Dendritic cell treated with granulocyte-macrophage colony-stimulating factor and Interleukin-4, amounts not matched to agents 40 ng/mL and 50 ng/mL, for 4 days (primary cell): Measurements from ENCODE around the gene PARN.
"Not testable (repeated sequence)": the region's sequence is repeated elsewhere in the genome, so short reads cannot be mapped to it uniquely, and the experiment has no call there.

ENCODE experiments used
- H3K27ac Mint-ChIP-seq: one replicate; pipeline ENCODE4 v1.8.0; 2022; ENCODE audit warnings: mild to moderate bottlenecking, mixed read lengths
- H3K27me3 Mint-ChIP-seq: one replicate; pipeline ENCODE4 v1.8.0; 2022; ENCODE audit warnings: mild to moderate bottlenecking, mixed read lengths
- H3K36me3 Mint-ChIP-seq: one replicate; pipeline ENCODE4 v1.8.0; 2022; ENCODE audit warnings: low read depth, mixed read lengths
- H3K4me1 Mint-ChIP-seq: one replicate; pipeline ENCODE4 v1.8.0; 2022; ENCODE audit warnings: low read depth, mixed read lengths
- H3K4me3 Mint-ChIP-seq: one replicate; pipeline ENCODE4 v1.8.0; 2022; ENCODE audit warnings: mild to moderate bottlenecking, moderate library complexity, mixed read lengths
- H3K9me3 Mint-ChIP-seq: one replicate; pipeline ENCODE4 v1.8.0; 2022; ENCODE audit warnings: mixed read lengths
- intact Hi-C: fragments of 100-400 bp; cut with micrococcal nuclease; formaldehyde crosslinking; loops from one replicate; pipeline ENCODE4 v1.15.0; 2022

PARN gene

GRCh38 chr16:14544846-14545245 lies 85.2 kb downstream of the PARN start:
- peaks cover 70% of the 10 kb centered on the region for H3K36me3 Mint-ChIP-seq
- H3K4me1 Mint-ChIP-seq, H3K27ac Mint-ChIP-seq, intact Hi-C loops, H3K27me3 Mint-ChIP-seq, H3K4me3 Mint-ChIP-seq: not testable (repeated sequence)
- peaks cover 15% of the 10 kb centered on the region for H3K9me3 Mint-ChIP-seq

DNA sequence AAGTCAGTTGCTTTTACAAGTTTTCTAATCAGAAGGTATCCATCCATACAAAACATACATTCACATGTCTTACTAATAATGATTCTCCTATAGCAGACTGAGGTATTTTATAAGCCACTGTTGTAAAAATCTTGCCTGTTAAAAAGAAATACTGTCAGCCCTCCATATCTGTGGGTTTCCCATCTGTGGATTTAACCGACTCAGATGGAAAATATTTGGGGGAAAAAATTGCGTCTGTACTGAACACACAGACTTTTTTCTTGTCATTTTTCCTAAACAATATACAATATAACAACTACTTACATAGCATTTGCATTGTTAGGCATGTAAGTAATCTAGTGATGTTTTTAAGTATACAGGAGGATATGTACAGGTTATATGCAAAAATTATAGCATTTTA lies 90.4 kb downstream of the PARN start:
- Mint-ChIP-seq H3K27ac (no peak overlapping the region), H3K36me3 (peaks cover 40% of the 10 kb centered on the region), H3K4me3 (no peak overlapping the region), H3K9me3 (peaks cover 15% of the 10 kb centered on the region), H3K4me1 (peaks cover 11% of the 10 kb centered on the region), H3K27me3 (no peaks in the 10 kb centered on the region)
- intact Hi-C loops = no loop called here

DNA sequence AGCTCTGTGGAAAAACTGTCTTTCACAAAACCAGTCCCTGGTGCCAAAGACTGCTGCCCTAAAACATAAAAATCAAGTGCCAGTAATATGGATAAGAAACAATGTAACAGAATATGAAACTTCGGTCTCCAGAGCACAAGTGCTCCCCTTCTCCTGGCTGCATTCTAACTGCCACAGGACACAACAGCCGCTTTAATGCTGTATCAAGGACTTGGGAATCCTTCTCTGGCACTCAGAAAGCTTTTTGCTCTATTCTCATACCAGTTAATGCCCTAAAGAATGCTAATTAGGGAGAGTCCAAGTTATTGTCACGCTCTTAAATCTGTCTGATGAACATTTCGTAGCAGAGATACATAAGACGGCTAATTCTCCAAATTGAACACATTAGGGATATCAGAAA lies 90.9 kb downstream of the PARN start:
- Mint-ChIP-seq H3K36me3 (peaks cover 37% of the 10 kb centered on the region), H3K4me3 (no peak overlapping the region), H3K4me1 (peaks cover 11% of the 10 kb centered on the region), H3K27me3 (no peaks in the 10 kb centered on the region), H3K9me3 (peaks cover 15% of the 10 kb centered on the region), H3K27ac (no peak overlapping the region)
- intact Hi-C loops = no loop called here

GRCh38 chr16:14538604-14539003 lies 91.5 kb downstream of the PARN start:
- Mint-ChIP-seq H3K4me3 (no peak overlapping the region), H3K4me1 (peaks cover 11% of the 10 kb centered on the region), H3K36me3 (peaks cover 36% of the 10 kb centered on the region), H3K27me3 (no peaks in the 10 kb centered on the region), H3K27ac (no peak overlapping the region), H3K9me3 (peaks cover 15% of the 10 kb centered on the region)
- intact Hi-C loops = no loop called here

DNA sequence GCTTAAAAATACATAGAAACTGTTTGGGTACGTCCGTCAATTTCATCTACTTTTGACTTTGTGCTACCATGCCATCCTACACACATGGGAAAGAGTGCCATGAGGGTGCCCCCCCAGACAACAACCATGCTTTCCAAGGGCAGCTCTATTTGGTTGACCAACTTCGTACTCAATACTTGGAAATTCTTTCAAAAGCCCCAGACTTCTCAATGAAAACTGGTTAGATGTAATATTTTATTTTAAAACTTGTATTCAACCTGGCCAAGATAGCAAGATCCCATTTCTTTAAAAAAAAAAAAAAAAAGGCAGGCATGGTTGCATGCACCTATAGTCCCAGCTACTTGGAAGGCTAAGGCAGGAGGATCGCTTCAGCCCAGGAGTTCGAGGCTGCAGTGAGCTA lies 98.4 kb downstream of the PARN start:
- Mint-ChIP-seq H3K9me3 (no peaks in the 10 kb centered on the region), H3K27me3 (no peaks in the 10 kb centered on the region), H3K36me3 (peaks cover 25% of the 10 kb centered on the region), H3K4me3 (no peak overlapping the region), H3K27ac (no peak overlapping the region), H3K4me1 (peaks cover 15% of the 10 kb centered on the region)
- intact Hi-C loops = no loop called here

GRCh38 chr16:14531101-14531500 lies 99.0 kb downstream of the PARN start:
- no peak overlapping the region for H3K4me3 Mint-ChIP-seq
- H3K27me3 Mint-ChIP-seq = no peaks in the 10 kb centered on the region
- no peak overlapping the region for H3K27ac Mint-ChIP-seq
- peaks cover 15% of the 10 kb centered on the region for H3K4me1 Mint-ChIP-seq
- no peaks in the 10 kb centered on the region for H3K9me3 Mint-ChIP-seq
- intact Hi-C loops = no loop called here
- H3K36me3 Mint-ChIP-seq = peaks cover 25% of the 10 kb centered on the region

DNA sequence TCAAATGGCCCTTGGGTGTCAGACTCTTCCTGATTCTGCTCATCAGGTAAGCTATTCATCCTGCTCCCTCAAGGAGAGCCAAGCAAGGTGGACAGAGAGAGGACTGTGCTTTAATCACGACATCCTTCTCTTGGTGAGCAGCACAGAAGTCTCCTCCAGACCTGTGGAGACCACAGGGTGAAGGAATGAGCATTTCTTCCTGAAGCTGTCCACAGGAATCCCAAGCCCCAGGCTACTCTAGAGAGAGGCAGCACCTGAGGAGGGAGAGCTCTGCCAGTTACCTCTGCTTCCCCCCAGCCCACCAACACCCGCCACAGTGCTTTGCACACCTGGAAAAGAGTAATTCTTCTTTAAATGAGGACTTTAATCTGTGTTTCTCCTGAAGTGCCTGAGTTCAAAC lies 100.0 kb downstream of the PARN start:
- Mint-ChIP-seq H3K27me3 (no peaks in the 10 kb centered on the region), H3K4me1 (peaks cover 15% of the 10 kb centered on the region), H3K4me3 (no peak overlapping the region), H3K27ac (no peak overlapping the region), H3K9me3 (no peaks in the 10 kb centered on the region), H3K36me3 (peaks cover 25% of the 10 kb centered on the region)
- intact Hi-C loops = no loop called here

- no peaks in the 10 kb centered on the region for H3K27me3 Mint-ChIP-seq
These were observed 100.9 kb downstream of the PARN start for GRCh38 chr16:14529010-14529669.

GRCh38 chr16:14528306-14528705 lies 101.8 kb downstream of the PARN start:
- Mint-ChIP-seq H3K27ac (no peak overlapping the region), H3K27me3 (no peaks in the 10 kb centered on the region), H3K9me3 (no peaks in the 10 kb centered on the region)

More at GRCh38 chr16:14529010-14529669, 100.9 kb downstream of the PARN start:
- intact Hi-C loops = loop anchor here (1.0 to 2.0 kb wide), 3 partner anchors 229 to 606 kb away; no protein-coding TSS in a partner anchor
- Mint-ChIP-seq H3K4me3 (no peak overlapping the region), H3K27ac (no peak overlapping the region), H3K9me3 (no peaks in the 10 kb centered on the region), H3K36me3 (peaks cover 25% of the 10 kb centered on the region), H3K4me1 (peaks cover 15% of the 10 kb centered on the region)

GRCh38 chr16:14527411-14528044 lies 102.5 kb downstream of the PARN start:
- no peaks in the 10 kb centered on the region for H3K9me3 Mint-ChIP-seq
- no peaks in the 10 kb centered on the region for H3K27me3 Mint-ChIP-seq
- no peak overlapping the region for H3K27ac Mint-ChIP-seq
- peaks cover 12% of the 10 kb centered on the region for H3K36me3 Mint-ChIP-seq
- intact Hi-C loops = loop anchor here (2.0 kb wide), 1 partner anchor 605 kb away; no protein-coding TSS in a partner anchor
- H3K4me1 Mint-ChIP-seq = peaks cover 15% of the 10 kb centered on the region
- no peak overlapping the region for H3K4me3 Mint-ChIP-seq

More at GRCh38 chr16:14528306-14528705, 101.8 kb downstream of the PARN start:
- Mint-ChIP-seq H3K36me3 (peaks cover 18% of the 10 kb centered on the region), H3K4me1 (peaks cover 15% of the 10 kb centered on the region), H3K4me3 (no peak overlapping the region)
- intact Hi-C loops = loop anchor here (2.0 kb wide), 1 partner anchor 606 kb away; no protein-coding TSS in a partner anchor

GRCh38 chr16:14525596-14525995 lies 104.5 kb downstream of the PARN start:
- H3K27ac Mint-ChIP-seq = no peak overlapping the region
- H3K27me3 Mint-ChIP-seq = no peaks in the 10 kb centered on the region
- H3K4me1 Mint-ChIP-seq = peaks cover 23% of the 10 kb centered on the region
- peaks cover 10% of the 10 kb centered on the region for H3K36me3 Mint-ChIP-seq
- H3K9me3 Mint-ChIP-seq = no peaks in the 10 kb centered on the region
- no peak overlapping the region for H3K4me3 Mint-ChIP-seq
- intact Hi-C loops = no loop called here

DNA sequence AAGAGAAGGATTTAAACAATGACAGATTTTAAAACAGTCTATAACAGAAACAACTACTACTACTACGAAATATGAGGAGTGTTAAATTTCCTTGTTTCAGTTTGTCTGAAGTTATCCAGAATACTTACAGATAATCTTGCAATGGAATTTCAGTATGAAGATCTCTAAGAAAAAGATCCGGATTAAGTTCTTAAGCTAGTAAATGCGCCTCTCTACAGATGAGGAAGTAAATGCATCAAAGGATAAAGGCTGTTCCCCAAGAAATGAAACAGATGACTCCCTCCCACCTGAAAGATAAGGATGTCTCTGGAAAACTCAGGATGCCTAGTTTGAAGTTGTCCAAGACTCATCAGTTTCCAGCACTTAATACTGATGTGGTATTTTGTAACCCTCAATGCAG lies 105.1 kb downstream of the PARN start:
- H3K27ac Mint-ChIP-seq = no peak overlapping the region
- peaks cover 6% of the 10 kb centered on the region for H3K36me3 Mint-ChIP-seq
- no peak overlapping the region for H3K4me3 Mint-ChIP-seq
- intact Hi-C loops = no loop called here
- H3K27me3 Mint-ChIP-seq = no peaks in the 10 kb centered on the region
- no peaks in the 10 kb centered on the region for H3K9me3 Mint-ChIP-seq
- H3K4me1 Mint-ChIP-seq = peaks cover 23% of the 10 kb centered on the region

DNA sequence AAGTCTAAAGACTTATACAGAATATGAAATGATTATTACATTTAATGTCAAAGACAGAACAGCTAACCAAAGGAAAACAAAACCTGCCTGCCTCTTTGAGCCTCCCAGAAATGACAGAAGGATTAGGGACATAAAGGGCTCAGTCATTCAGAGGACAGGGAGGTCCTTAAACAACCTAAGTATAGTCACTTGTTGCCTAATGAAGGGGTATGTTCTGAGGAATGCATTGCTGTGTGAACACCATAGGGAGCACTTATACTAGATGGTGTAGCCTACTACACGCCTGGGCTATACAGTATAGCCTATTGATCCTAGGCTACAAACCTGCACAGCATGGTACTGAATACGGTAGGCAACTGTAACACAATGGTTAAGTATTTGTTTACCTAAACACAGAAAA lies 106.4 kb downstream of the PARN start:
- Mint-ChIP-seq H3K9me3 (no peaks in the 10 kb centered on the region), H3K27ac (no peak overlapping the region), H3K4me3 (no peak overlapping the region), H3K36me3 (peaks cover 6% of the 10 kb centered on the region), H3K27me3 (no peaks in the 10 kb centered on the region), H3K4me1 (peaks cover 18% of the 10 kb centered on the region)
- intact Hi-C loops = no loop called here

DNA sequence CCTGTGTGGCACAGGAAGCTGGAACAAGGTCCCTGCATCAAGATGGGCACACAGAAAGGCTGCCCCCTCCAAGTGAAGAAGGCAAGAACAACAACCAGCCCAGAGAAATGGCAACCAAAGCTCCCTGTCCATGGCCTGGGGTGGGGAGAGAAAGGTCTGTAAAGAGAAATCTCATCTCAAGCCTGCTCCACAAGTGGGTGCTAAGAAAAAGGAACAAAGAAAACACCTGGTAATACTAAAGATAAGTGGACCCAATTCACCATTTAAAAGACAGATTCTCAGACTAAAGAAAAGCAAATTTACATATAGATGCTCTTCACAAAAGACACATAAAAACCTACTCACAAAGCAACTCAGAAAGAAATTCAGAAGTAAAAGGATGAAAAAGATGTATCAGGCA lies 107.4 kb downstream of the PARN start:
- peaks cover 16% of the 10 kb centered on the region for H3K4me1 Mint-ChIP-seq
- no peaks in the 10 kb centered on the region for H3K9me3 Mint-ChIP-seq
- H3K27me3 Mint-ChIP-seq = no peaks in the 10 kb centered on the region
- H3K36me3 Mint-ChIP-seq = peaks cover 6% of the 10 kb centered on the region
- H3K4me3 Mint-ChIP-seq = no peak overlapping the region
- intact Hi-C loops = no loop called here
- peak overlapping the region; percentile 23 for H3K27ac Mint-ChIP-seq
